Body of pancreas (tissue), 4 donors: ENCODE results near the gene SLC29A1. TPM values are rescaled to one million over a fixed set of nuclear protein-coding genes. Genes with fewer than 3 reads are reported as not detected.

Experiments used
- ATAC-seq: fragments of 150-250 bp; one replicate; pipeline ENCODE4 v1.9.1; 2016
- DNase-seq, 4 donors: peaks; one replicate each; pipeline ENCODE4 v3.0.0-alpha.2; 2019
- H3K27ac ChIP-seq, 4 donors: fragments of 200-600 bp; sonication (generic); 1 replicate in 3 of 4; 2 replicates in 1 of 4; pipeline versions ENCODE4 v1.5.1 to v1.6.1; 2016 to 2019; ENCODE audit warnings: mild to moderate bottlenecking in 1 of 4, mixed read lengths in 1 of 4, moderate library complexity in 1 of 4
- H3K27me3 ChIP-seq, 2 donors: fragments of 200-600 bp; sonication (generic); one replicate each; pipeline ENCODE4 v1.6.0; 2016; ENCODE audit warnings: mild to moderate bottlenecking in 1 of 2
- H3K36me3 ChIP-seq, 2 donors: fragments of 200-600 bp; sonication (generic); replicated peaks in 1 of 2; 2 replicates each; pipeline ENCODE4 v1.5.1; 2016; ENCODE audit warnings: low read depth in 2 of 2; ENCODE audit not compliant: insufficient read depth in 1 of 2
- H3K4me1 ChIP-seq: fragments of 200-600 bp; sonication (generic); one replicate; pipeline ENCODE4 v1.6.0; 2016
- H3K4me3 ChIP-seq, 2 donors: fragments of 200-600 bp; sonication (generic); 1 replicate in 1 of 2; 2 replicates in 1 of 2; pipeline ENCODE4 v1.5.1; 2016 to 2019
- H3K9me3 ChIP-seq, 3 donors: fragments of 200-600 bp; sonication (generic); 1 replicate in 2 of 3; 2 replicates in 1 of 3; pipeline ENCODE4 v1.5.1; 2016
- CTCF ChIP-seq, 7 experiments: fragments of 450-650 bp in 4 of 7; fragments of 200-600 bp in 3 of 7; sonication (generic) in 3 of 7; IDR thresholded peaks; one replicate each; pipeline ENCODE4 v1.5.1; 2016 to 2019; ENCODE audit warnings: antibody characterized with exemption in 7 of 7
- POLR2A ChIP-seq, 3 donors: fragments of 450-650 bp; IDR thresholded peaks; one replicate each; pipeline ENCODE4 v1.6.1; 2016; ENCODE audit warnings: antibody characterized with exemption in 3 of 3, mild to moderate bottlenecking in 2 of 3
- WGBS, 2 donors: methylation state at CpG; one replicate each; pipeline ENCODE4 v1.1.5; 2017; 5-methylcytosine and 5-hydroxymethylcytosine counted together
- intact Hi-C: fragments of 100-400 bp; cut with DNase I; formaldehyde crosslinking; loops from one replicate; pipeline ENCODE4 v1.15.1; 2023
- total RNA-seq, 2 donors: library from RNA; depleted of rRNA; stranded (reverse); fragments of >200 nt; gene quantifications; one replicate each; pipeline ENCODE4 v1.1.0, GENCODE V29; 2016

SLC29A1 gene
- total RNA-seq, 2 donors from 2014 or later = 44.8 to 90.3 TPM

- Histone ChIP-seq H3K4me1 (peaks cover 5% of the 10 kb centered on the region), H3K4me3 (no peak overlapping the region), H3K27ac (no peak overlapping the region), H3K36me3 (no peaks in the 10 kb centered on the region), H3K9me3 (no peaks in the 10 kb centered on the region), H3K27me3 (peaks cover 0 to 5% of the 10 kb centered on the region in 2 donors)
- DNase-seq = no peak
- ATAC-seq = no peak
- 33 to 47% methylated on average over 1 of the region's 1 CpG for WGBS, 2 donors
- intact Hi-C loops = no loop called here
- no peak for TF ChIP-seq CTCF (IDR thresholded peaks at IDR 0.05)
- no peak for TF ChIP-seq POLR2A (IDR thresholded peaks at IDR 0.05)
These were observed 46.0 kb downstream of the SLC29A1 start for GRCh38 chr6:44269178-44269920.

GRCh38 chr6:44269921-44270525 is 46.6 kb downstream of the SLC29A1 start, which contains the start of gene TMEM151B:
Gene TMEM151B, plus strand, starts transcription at chr6:44270450. Its CDS starts 293 bp downstream, at chr6:44270743.
- 33 to 62% methylated on average over 7 of the region's 29 CpGs for WGBS, 2 donors
- TF ChIP-seq POLR2A (IDR thresholded peaks at IDR 0.05) (no peak), CTCF (IDR thresholded peaks at IDR 0.05) (no peak)
- intact Hi-C loops = loop anchor here (5.0 kb wide), 1 partner anchor 67 kb away; no protein-coding TSS in a partner anchor
- Histone ChIP-seq H3K36me3 (no peaks in the 10 kb centered on the region), H3K27ac (no peak within 1 kb of the TSS), H3K4me3 (no peak within 1 kb of the TSS), H3K9me3 (no peaks in the 10 kb centered on the region), H3K4me1 (no peaks in the 10 kb centered on the region), H3K27me3 (peaks cover 0 to 9% of the 10 kb centered on the region in 2 donors)
- no peak for DNase-seq
- ATAC-seq = no peak

GRCh38 chr6:44270526-44271405 is 47.4 kb downstream of the SLC29A1 start:
- Histone ChIP-seq H3K4me1 (peaks cover 5% of the 10 kb centered on the region), H3K27ac (no peak overlapping the region), H3K9me3 (no peaks in the 10 kb centered on the region), H3K36me3 (no peaks in the 10 kb centered on the region), H3K27me3 (peaks cover 0 to 13% of the 10 kb centered on the region in 2 donors), H3K4me3 (no peak overlapping the region)
- no peak for DNase-seq
- ATAC-seq = no peak
- 3 to 4% methylated on average over 6 to 37 of the region's 90 CpGs for WGBS, 2 donors
- TF ChIP-seq CTCF (IDR thresholded peaks at IDR 0.05) = no peak
- no peak for TF ChIP-seq POLR2A (IDR thresholded peaks at IDR 0.05)
- intact Hi-C loops = loop anchor here (5.0 kb wide), 1 partner anchor 67 kb away; no protein-coding TSS in a partner anchor

GRCh38 chr6:44271406-44271723 is 48.0 kb downstream of the SLC29A1 start:
- H3K4me3 ChIP-seq = no peak overlapping the region
- no peak for TF ChIP-seq POLR2A (IDR thresholded peaks at IDR 0.05)
- intact Hi-C loops = loop anchor here (5.0 kb wide), 1 partner anchor 66 kb away; no protein-coding TSS in a partner anchor
- peaks cover 0 to 17% of the 10 kb centered on the region in 2 donors for H3K27me3 ChIP-seq
- H3K36me3 ChIP-seq = no peaks in the 10 kb centered on the region
- ATAC-seq (no peak), DNase-seq (no peak)
- peaks cover 11% of the 10 kb centered on the region for H3K4me1 ChIP-seq
- 81 to 89% methylated on average over 6 of the region's 6 CpGs for WGBS, 2 donors
- no peak overlapping the region for H3K27ac ChIP-seq
- H3K9me3 ChIP-seq = no peaks in the 10 kb centered on the region

GRCh38 chr6:44271914-44272313 is 48.5 kb downstream of the SLC29A1 start:
- H3K27me3 ChIP-seq = peaks cover 0 to 18% of the 10 kb centered on the region in 2 donors
- no peak overlapping the region for H3K27ac ChIP-seq
- intact Hi-C loops = loop anchor here (5.0 kb wide), 1 partner anchor 65 kb away; no protein-coding TSS in a partner anchor
- DNase-seq = no peak
- H3K9me3 ChIP-seq = no peaks in the 10 kb centered on the region
- peaks cover 12% of the 10 kb centered on the region for H3K4me1 ChIP-seq
- no peak overlapping the region for H3K4me3 ChIP-seq
- H3K36me3 ChIP-seq = no peaks in the 10 kb centered on the region
- 39 to 44% methylated on average over 3 of the region's 3 CpGs for WGBS, 2 donors
- TF ChIP-seq POLR2A (IDR thresholded peaks at IDR 0.05) = no peak
- no peak for TF ChIP-seq CTCF (IDR thresholded peaks at IDR 0.05)
- ATAC-seq = no peak
